ENCODE data around the gene LPIN1.

GRCh38 chr2:11852526-11853196, 106.2 kb downstream of the LPIN1 start:
- TF ChIP-seq POLR2AphosphoS5 (IDR thresholded peaks at IDR 0.05) = no peak
- TF ChIP-seq CTCF (IDR thresholded peaks at IDR 0.05) = no peak
- TF ChIP-seq POLR2A (IDR thresholded peaks at IDR 0.05) = no peak

All from breast epithelium (tissue), 3 donors.